SU-DHL-6 (cell line): Measurements from ENCODE around the gene BMPR1B.

ENCODE experiments used
- CTCF ChIP-seq: fragments of 200-600 bp; sonication (generic); IDR thresholded peaks from one replicate; pipeline ENCODE4 v1.5.1; 2017; ENCODE audit warnings: antibody characterized with exemption, mild to moderate bottlenecking, low read length, moderate library complexity; ENCODE audit not compliant: insufficient read depth, poor library complexity, severe bottlenecking
- EZH2phosphoT487 ChIP-seq: fragments of 200-600 bp; sonication (generic), shearing (Covaris generic); conservative IDR thresholded peaks from 2 replicates; pipeline ENCODE4 v1.6.1; 2018; ENCODE audit warnings: mild to moderate bottlenecking, antibody characterized with exemption, low read length, moderate library complexity, mixed read lengths

GRCh38 chr4:94892051-94892450 lies 134.3 kb downstream of the BMPR1B start:
- TF ChIP-seq CTCF (no peak), EZH2phosphoT487 (no peak)
